Motor neuron (in vitro differentiated cells): ENCODE measurements around the gene MTRF1. TPM values are rescaled to one million over a fixed set of nuclear protein-coding genes. Genes with fewer than 3 reads are reported as not detected.

Experiments used
- ATAC-seq, 8 experiments: fragments of 200-7000 bp; cut with Tn5 transposase; replicated peaks in 6 of 8; 2 replicates each; pipeline ENCODE4 v1.8.0; 2021; ENCODE audit warnings: mild to moderate bottlenecking in 8 of 8, moderate library complexity in 8 of 8
- H3K27ac ChIP-seq, 2 donors: fragments of 250-450 bp; sonication (Bioruptor Pico); 2 replicates each; pipeline ENCODE4 v1.9.0; 2021; ENCODE audit warnings: antibody characterized with exemption in 2 of 2, mild to moderate bottlenecking in 2 of 2, moderate library complexity in 1 of 2
- H3K4me1 ChIP-seq, 2 donors: fragments of 250-450 bp; sonication (Bioruptor Pico); replicated peaks in 1 of 2; 2 replicates each; pipeline ENCODE4 v1.6.1; 2021; ENCODE audit warnings: antibody characterized with exemption in 2 of 2, mild to moderate bottlenecking in 2 of 2, moderate library complexity in 1 of 2
- H3K4me3 ChIP-seq, 5 donors: fragments of 250-450 bp; sonication (Bioruptor Pico); 2 replicates each; pipeline ENCODE4 v1.9.0; 2021; ENCODE audit warnings: antibody characterized with exemption in 5 of 5, mild to moderate bottlenecking in 5 of 5, moderate library complexity in 4 of 5
- WGBS, 10 experiments: fragments of 450-650 bp; shearing (Covaris generic); methylation state at CpG; one replicate each; pipeline ENCODE4 v1.0.0; 2022; 5-methylcytosine and 5-hydroxymethylcytosine counted together
- in situ Hi-C, 9 experiments: fragments of 400-800 bp; cut with MboI; loops; one replicate each; pipeline ENCODE4 v1.15.0; 2021; ENCODE audit warnings: low sequenced_read_pairs in 9 of 9, low pct_unique_long_range_greater_than_20kb in 2 of 9; ENCODE audit not compliant: unreplicated experiment in 9 of 9
- total RNA-seq, 8 experiments: library from RNA; unstranded; fragments of 300-600 nt; gene quantifications; 2 replicates each; pipeline versions ENCODE4 v1.2.3 to v1.2.4, GENCODE V29; 2022

Gene MTRF1
- total RNA-seq, 8 experiments from 2014 or later: 7.7 to 14.0 (median 9.9) TPM

- in situ Hi-C loops: no loop called here
- no peak overlapping the region for H3K27ac ChIP-seq
These were observed 8.3 kb upstream of the MTRF1 start for GRCh38 chr13:41271456-41272285.

GRCh38 chr13:41268764-41269163, 5.4 kb upstream of the MTRF1 start:
- in situ Hi-C loops: no loop called here
- no peak overlapping the region for H3K27ac ChIP-seq
- no peak overlapping the region for H3K4me3 ChIP-seq
- no peak for ATAC-seq
- WGBS, 10 experiments: 0 to 25% (median 9%) methylated on average over 1 of the region's 1 CpG
- no peaks in the 10 kb centered on the region for H3K4me1 ChIP-seq

More at GRCh38 chr13:41271456-41272285, 8.3 kb upstream of the MTRF1 start:
- Histone ChIP-seq H3K4me3 (no peak overlapping the region), H3K4me1 (no peaks in the 10 kb centered on the region)
- WGBS, 10 experiments: 33 to 100% (median 80%) methylated on average over 1 to 5 of the region's 6 CpGs; no CpG with 5 or more reads in 1 of the 10 experiments
- ATAC-seq: no peak

GRCh38 chr13:41267106-41267505, 3.7 kb upstream of the MTRF1 start:
- in situ Hi-C loops: no loop called here

DNA sequence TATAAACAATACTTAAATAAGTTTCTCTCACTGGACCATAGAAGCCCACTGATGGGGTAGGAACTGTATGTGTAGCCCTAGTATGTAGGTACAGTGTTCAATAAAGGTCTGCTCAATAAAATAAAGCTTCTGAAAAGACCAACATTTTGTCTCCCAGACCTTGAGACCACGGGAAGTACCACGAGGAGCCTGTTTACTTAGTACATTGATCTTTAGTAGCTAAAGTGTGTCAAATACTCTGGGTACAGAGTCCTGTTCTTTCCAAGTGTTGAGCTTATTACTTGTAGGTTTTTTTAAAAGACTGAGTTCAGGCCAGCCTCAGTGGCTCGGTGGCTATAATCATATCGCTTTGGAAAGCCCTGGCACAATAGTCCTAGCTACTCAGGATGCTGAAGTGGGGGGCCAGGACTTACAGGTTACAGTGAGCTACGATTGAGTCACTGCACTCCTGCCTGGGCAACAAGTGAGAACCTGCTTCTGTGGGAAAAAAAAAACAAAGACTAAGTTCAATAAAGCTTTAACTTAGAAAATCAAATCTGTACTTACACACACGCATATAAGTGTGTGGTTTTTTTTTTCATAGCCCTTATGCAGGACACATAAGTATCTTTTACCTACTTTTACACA, 3.4 kb downstream of the MTRF1 start:
- WGBS, 10 experiments: 89 to 100% (median 97%) methylated on average over 1 to 6 of the region's 6 CpGs; no CpG with 5 or more reads in 1 of the 10 experiments
- peaks cover 0 to 4% of the 10 kb centered on the region in 2 donors for H3K4me1 ChIP-seq
- H3K27ac ChIP-seq: no peak overlapping the region
- ATAC-seq: no peak
- no peak overlapping the region for H3K4me3 ChIP-seq
- in situ Hi-C loops: no loop called here

More at GRCh38 chr13:41267106-41267505, 3.7 kb upstream of the MTRF1 start:
- H3K4me3 ChIP-seq: no peak overlapping the region
- H3K4me1 ChIP-seq: peaks cover 0 to 4% of the 10 kb centered on the region in 2 donors
- no peak overlapping the region for H3K27ac ChIP-seq
- ATAC-seq: no peak

- H3K27ac ChIP-seq: no peak overlapping the region
- in situ Hi-C loops: no loop called here
- H3K4me1 ChIP-seq: peaks cover 0 to under 1% of the 10 kb centered on the region in 2 donors
- ATAC-seq: no peak
- no peak overlapping the region for H3K4me3 ChIP-seq
These were observed 5.8 kb downstream of the MTRF1 start for GRCh38 chr13:41257535-41257934.

DNA sequence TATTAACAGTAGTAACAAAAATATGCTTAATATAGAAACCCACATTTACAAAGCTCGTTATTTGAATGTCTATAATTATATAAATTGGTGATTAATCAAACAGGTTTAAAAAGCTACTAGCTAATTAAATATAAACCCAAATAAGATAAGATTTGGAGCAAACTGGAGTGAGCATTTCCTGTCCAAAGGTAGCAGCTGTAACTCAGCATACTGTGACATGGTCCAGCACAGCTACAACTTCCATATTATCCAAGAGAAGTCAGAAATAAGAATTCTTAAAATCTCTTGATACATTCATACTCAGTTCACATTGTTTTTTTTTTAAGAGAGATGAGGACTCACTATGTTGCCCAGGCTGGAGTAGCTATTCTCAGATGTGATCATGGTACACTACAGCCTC, 8.5 kb downstream of the MTRF1 start:
- WGBS, 10 experiments: 60 to 100% (median 100%) methylated on average over 1 of the region's 1 CpG; no CpG with 5 or more reads in 5 of the 10 experiments
- H3K4me3 ChIP-seq: no peak overlapping the region
- in situ Hi-C loops: no loop called here
- H3K4me1 ChIP-seq: no peaks in the 10 kb centered on the region
- ATAC-seq: no peak
- no peak overlapping the region for H3K27ac ChIP-seq

GRCh38 chr13:41250993-41251392, 12.4 kb downstream of the MTRF1 start:
- no peak for ATAC-seq
- Histone ChIP-seq H3K4me1 (no peaks in the 10 kb centered on the region), H3K4me3 (no peak overlapping the region), H3K27ac (no peak overlapping the region)
- in situ Hi-C loops: no loop called here

GRCh38 chr13:41246969-41247680, 16.3 kb downstream of the MTRF1 start:
- no peak for ATAC-seq

GRCh38 chr13:41244556-41244955, 18.8 kb downstream of the MTRF1 start:
- in situ Hi-C loops: no loop called here
- peak in 2 of 8 experiments; percentile 97 to 100 for ATAC-seq
- Histone ChIP-seq H3K27ac (no peak overlapping the region), H3K4me3 (no peak overlapping the region), H3K4me1 (no peaks in the 10 kb centered on the region)
- WGBS, 10 experiments: 30 to 100% (median 72%) methylated on average over 1 to 3 of the region's 3 CpGs; no CpG with 5 or more reads in 5 of the 10 experiments

More at GRCh38 chr13:41246969-41247680, 16.3 kb downstream of the MTRF1 start:
- 67 to 100% (median 86%) methylated on average over 1 to 7 of the region's 8 CpGs; no CpG with 5 or more reads in 1 of the 10 experiments for WGBS, 10 experiments
- no peaks in the 10 kb centered on the region for H3K4me1 ChIP-seq
- H3K4me3 ChIP-seq: no peak overlapping the region
- in situ Hi-C loops: no loop called here
- no peak overlapping the region for H3K27ac ChIP-seq

GRCh38 chr13:41241626-41242025, 21.8 kb downstream of the MTRF1 start:
- no peak for ATAC-seq
- H3K4me1 ChIP-seq: no peaks in the 10 kb centered on the region
- H3K27ac ChIP-seq: no peak overlapping the region
- H3K4me3 ChIP-seq: no peak overlapping the region
- in situ Hi-C loops: no loop called here
- 77 to 100% (median 92%) methylated on average over 1 to 4 of the region's 4 CpGs; no CpG with 5 or more reads in 2 of the 10 experiments for WGBS, 10 experiments

DNA sequence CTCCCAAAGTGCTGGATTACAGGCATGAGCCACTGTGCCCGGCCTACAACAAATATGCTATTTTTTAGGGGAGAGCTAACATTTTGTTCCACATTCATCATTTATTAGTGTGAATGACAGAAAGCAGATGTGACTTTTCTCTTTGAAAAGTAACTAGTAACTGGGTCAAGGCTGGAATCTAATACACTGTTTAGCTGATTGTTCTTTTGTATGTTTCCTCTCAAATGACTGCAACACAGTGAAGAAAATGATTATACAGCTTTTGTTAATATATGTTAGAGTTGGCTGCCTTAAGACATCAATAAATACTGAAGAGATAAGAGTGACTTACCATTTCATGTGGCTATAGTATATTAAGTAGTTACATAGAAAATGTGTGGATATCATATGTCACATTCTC, 27.0 kb downstream of the MTRF1 start:
- in situ Hi-C loops: no loop called here
- no peak for ATAC-seq
- Histone ChIP-seq H3K4me3 (no peak overlapping the region), H3K4me1 (no peaks in the 10 kb centered on the region), H3K27ac (no peak overlapping the region)
- WGBS, 10 experiments: 80 to 100% (median 90%) methylated on average over 1 of the region's 1 CpG; no CpG with 5 or more reads in 4 of the 10 experiments

GRCh38 chr13:41232578-41233480, 30.5 kb downstream of the MTRF1 start:
- no peak overlapping the region for H3K27ac ChIP-seq
- WGBS, 10 experiments: 50 to 92% (median 58%) methylated on average over 2 to 4 of the region's 4 CpGs
- no peaks in the 10 kb centered on the region for H3K4me1 ChIP-seq
- no peak overlapping the region for H3K4me3 ChIP-seq
- peak in 4 of 8 experiments; percentile 60 to 72 (median 72) for ATAC-seq
- in situ Hi-C loops: no loop called here
